Fibroblast of skin of left biceps (primary cell): ENCODE data around the gene BBS4.
"Not testable (repeated sequence)": the region's sequence is repeated elsewhere in the genome, so short reads cannot be mapped to it uniquely, and the experiment has no call there.

ENCODE experiments used
- DNase-seq, 2 experiments: peaks; one replicate each; pipeline ENCODE4 v3.0.0-alpha.2; 2013; ENCODE audit warnings: low read depth in 2 of 2

Gene BBS4

GRCh38 chr15:72685925-72686794, at the start of gene BBS4, which contains the start of gene HIGD2B:
Gene BBS4, plus strand, starts transcription at chr15:72686207. Its CDS starts 21 bp downstream, at chr15:72686228.
Gene HIGD2B, minus strand, starts transcription at chr15:72686182. Its CDS starts 9,808 bp downstream, at chr15:72676374.
- peak; percentile 46 to 49 for DNase-seq

- peak; percentile 45 to 50 for DNase-seq
These were observed 49.3 kb upstream of the BBS4 start for GRCh38 chr15:72636519-72637282.

GRCh38 chr15:72639759-72640483, 46.1 kb upstream of the BBS4 start:
- DNase-seq, result not testable (repeated sequence)

GRCh38 chr15:72642271-72642670, 43.7 kb upstream of the BBS4 start:
- DNase-seq, result not testable (repeated sequence)

GRCh38 chr15:72648631-72649253, 37.3 kb upstream of the BBS4 start:
- not testable (repeated sequence) for DNase-seq

- DNase-seq, result not testable (repeated sequence)
These were observed 31.6 kb upstream of the BBS4 start, which contains the start of gene GOLGA6B for GRCh38 chr15:72654397-72654796. Gene GOLGA6B, plus strand, starts transcription at chr15:72654697. Its CDS starts 41 bp downstream, at chr15:72654738.

GRCh38 chr15:72656014-72656413, 30.0 kb upstream of the BBS4 start:
- DNase-seq, result not testable (repeated sequence)

GRCh38 chr15:72661081-72661480, 24.9 kb upstream of the BBS4 start:
- not testable (repeated sequence) for DNase-seq

- DNase-seq, result not testable (repeated sequence)
These were observed 22.1 kb upstream of the BBS4 start for GRCh38 chr15:72663931-72664330.

- not testable (repeated sequence) for DNase-seq
These were observed 20.3 kb upstream of the BBS4 start for GRCh38 chr15:72665706-72666105.

GRCh38 chr15:72669803-72670202, 16.2 kb upstream of the BBS4 start:
- DNase-seq, result not testable (repeated sequence)

GRCh38 chr15:72670656-72671352, 15.2 kb upstream of the BBS4 start:
- DNase-seq, result not testable (repeated sequence)

GRCh38 chr15:72671525-72671924, 14.5 kb upstream of the BBS4 start:
- no peak for DNase-seq

GRCh38 chr15:72676838-72677237, 9.2 kb upstream of the BBS4 start:
- DNase-seq, result no peak

GRCh38 chr15:72680931-72681330, 5.1 kb upstream of the BBS4 start:
- no peak for DNase-seq

GRCh38 chr15:72682772-72683171, 3.2 kb upstream of the BBS4 start:
- DNase-seq, result no peak

GRCh38 chr15:72685301-72685924, 594 bp upstream of the BBS4 start:
- no peak for DNase-seq

GRCh38 chr15:72688697-72689096, 2.7 kb downstream of the BBS4 start:
- DNase-seq, result no peak

- DNase-seq, result no peak
These were observed 4.9 kb downstream of the BBS4 start for GRCh38 chr15:72690938-72691337.

GRCh38 chr15:72698938-72699337, 12.9 kb downstream of the BBS4 start:
- no peak for DNase-seq
